GM12875 (cell line): ENCODE results near the gene BECN2.
A peak's percentile ranks its signal among the peaks of the same experiment; 100 is the strongest.
"Not testable (repeated sequence)": the region's sequence is repeated elsewhere in the genome, so short reads cannot be mapped to it uniquely, and the experiment has no call there.

ENCODE experiments used
- H3K4me3 ChIP-seq: one replicate; pipeline ENCODE4 v1.5.1; 2011; ENCODE audit warnings: low read depth, low read length, control low read depth
- TF ChIP-seq, protein P1 (sequence below): IDR thresholded peaks from 2 replicates; pipeline ENCODE4 v1.5.1; 2011; ENCODE audit warnings: low read depth, mild to moderate bottlenecking, control low read depth, inconsistent platforms, low read length, moderate library complexity, borderline replicate concordance; ENCODE audit not compliant: insufficient read depth

BECN2 gene

GRCh38 chr1:241976229-241976628 is 18.7 kb downstream of the BECN2 start:
- no peak overlapping the region for H3K4me3 ChIP-seq

DNA sequence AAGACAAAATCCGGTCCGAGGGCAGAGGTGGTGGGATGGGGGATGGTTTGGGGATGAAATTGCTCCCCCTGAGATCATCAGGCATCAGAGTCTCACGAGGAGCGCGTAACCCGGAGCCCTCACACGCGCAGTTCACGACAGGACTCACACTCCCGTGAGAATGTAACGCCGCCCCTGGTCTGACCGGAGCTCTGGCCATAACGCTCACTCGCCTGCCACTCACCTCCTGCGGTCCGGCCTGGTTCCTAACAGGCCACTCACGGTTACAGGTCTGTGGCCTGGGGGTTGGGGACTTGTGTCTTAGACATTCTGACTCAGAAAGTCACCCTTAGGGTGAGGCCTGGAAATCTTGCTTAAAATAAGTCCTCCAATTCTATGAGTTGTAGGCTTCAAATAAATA is 21.5 kb downstream of the BECN2 start:
- H3K4me3 ChIP-seq = no peak overlapping the region
- TF ChIP-seq, protein P1, sequence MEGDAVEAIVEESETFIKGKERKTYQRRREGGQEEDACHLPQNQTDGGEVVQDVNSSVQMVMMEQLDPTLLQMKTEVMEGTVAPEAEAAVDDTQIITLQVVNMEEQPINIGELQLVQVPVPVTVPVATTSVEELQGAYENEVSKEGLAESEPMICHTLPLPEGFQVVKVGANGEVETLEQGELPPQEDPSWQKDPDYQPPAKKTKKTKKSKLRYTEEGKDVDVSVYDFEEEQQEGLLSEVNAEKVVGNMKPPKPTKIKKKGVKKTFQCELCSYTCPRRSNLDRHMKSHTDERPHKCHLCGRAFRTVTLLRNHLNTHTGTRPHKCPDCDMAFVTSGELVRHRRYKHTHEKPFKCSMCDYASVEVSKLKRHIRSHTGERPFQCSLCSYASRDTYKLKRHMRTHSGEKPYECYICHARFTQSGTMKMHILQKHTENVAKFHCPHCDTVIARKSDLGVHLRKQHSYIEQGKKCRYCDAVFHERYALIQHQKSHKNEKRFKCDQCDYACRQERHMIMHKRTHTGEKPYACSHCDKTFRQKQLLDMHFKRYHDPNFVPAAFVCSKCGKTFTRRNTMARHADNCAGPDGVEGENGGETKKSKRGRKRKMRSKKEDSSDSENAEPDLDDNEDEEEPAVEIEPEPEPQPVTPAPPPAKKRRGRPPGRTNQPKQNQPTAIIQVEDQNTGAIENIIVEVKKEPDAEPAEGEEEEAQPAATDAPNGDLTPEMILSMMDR = no peak

More at GRCh38 chr1:241976229-241976628, 18.7 kb downstream of the BECN2 start:
- TF ChIP-seq, protein P1 = no peak

- no peak overlapping the region for H3K4me3 ChIP-seq
- TF ChIP-seq, protein P1 = no peak
Observed at GRCh38 chr1:241979926-241980325, 22.4 kb downstream of the BECN2 start.

DNA sequence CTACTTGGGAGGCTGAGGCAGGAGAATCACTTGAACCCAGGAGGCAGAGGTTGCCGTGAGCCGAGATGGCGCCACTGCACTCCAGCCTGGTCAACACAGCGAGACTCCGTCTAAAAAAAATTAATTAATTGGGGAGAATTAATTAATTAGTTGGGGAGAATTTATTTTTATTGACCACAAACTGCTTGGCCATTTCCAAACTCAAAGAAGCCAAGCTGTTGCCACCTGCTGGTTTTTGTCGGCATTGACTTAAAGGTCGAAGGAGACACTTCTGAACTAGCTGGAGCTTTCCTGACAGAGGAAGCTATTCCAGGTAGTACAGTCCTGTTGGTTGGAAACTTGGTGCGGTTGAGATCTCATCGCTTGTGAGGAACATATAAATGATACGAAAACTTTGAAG is 28.2 kb downstream of the BECN2 start:
- no peak overlapping the region for H3K4me3 ChIP-seq
- TF ChIP-seq, protein P1 = peak; percentile 52; the same call in 1 of the 2 replicates

- H3K4me3 ChIP-seq = not testable (repeated sequence)
Observed at GRCh38 chr1:241988389-241988930, 30.9 kb downstream of the BECN2 start.

GRCh38 chr1:241990040-241990439 is 32.5 kb downstream of the BECN2 start:
- no peak overlapping the region for H3K4me3 ChIP-seq
- TF ChIP-seq, protein P1 = no peak

GRCh38 chr1:241992734-241993133 is 35.2 kb downstream of the BECN2 start:
- TF ChIP-seq, protein P1 = no peak
- H3K4me3 ChIP-seq = no peak overlapping the region

DNA sequence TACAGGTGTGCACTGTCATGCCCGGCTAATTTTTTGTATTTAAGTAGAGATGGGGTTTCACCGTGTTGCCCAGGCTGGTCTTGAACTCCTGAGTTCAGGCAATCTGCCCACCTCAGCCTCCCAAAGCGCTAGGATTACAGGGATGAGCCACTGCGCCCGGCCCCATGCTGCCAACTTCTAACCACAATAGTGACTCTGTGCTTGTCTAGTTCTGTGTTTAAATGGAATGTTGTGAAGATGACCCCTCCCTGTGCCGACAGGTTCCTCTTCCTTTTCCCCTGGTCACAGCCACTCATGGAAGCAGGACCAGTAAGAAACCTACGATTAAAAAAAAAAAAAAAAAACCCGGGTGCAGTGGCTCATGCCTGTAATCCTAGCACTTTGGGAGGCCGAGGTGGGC is 36.6 kb downstream of the BECN2 start:
- TF ChIP-seq, protein P1 = no peak
- no peak overlapping the region for H3K4me3 ChIP-seq
